Mammary epithelial cell (primary cell): Measurements from ENCODE around the gene MEIS3.
"Not testable (repeated sequence)": the region's sequence is repeated elsewhere in the genome, so short reads cannot be mapped to it uniquely, and the experiment has no call there.

Experiments used
- EZH2 ChIP-seq: IDR thresholded peaks from 2 replicates; pipeline ENCODE4 v1.6.1; 2012; ENCODE audit warnings: low read length, inconsistent platforms, borderline replicate concordance
- TF ChIP-seq, protein P1 (sequence below), 2 donors: IDR thresholded peaks in 1 of 2; conservative IDR thresholded peaks in 1 of 2; 2 replicates each; pipeline ENCODE4 v1.5.1; 2011 to 2012; ENCODE audit warnings: inconsistent platforms in 2 of 2, low read length in 2 of 2, mild to moderate bottlenecking in 2 of 2, control low read depth in 1 of 2, low read depth in 1 of 2; ENCODE audit not compliant: insufficient read depth in 1 of 2; ENCODE audit errors: extremely low read depth in 1 of 2

DNA sequence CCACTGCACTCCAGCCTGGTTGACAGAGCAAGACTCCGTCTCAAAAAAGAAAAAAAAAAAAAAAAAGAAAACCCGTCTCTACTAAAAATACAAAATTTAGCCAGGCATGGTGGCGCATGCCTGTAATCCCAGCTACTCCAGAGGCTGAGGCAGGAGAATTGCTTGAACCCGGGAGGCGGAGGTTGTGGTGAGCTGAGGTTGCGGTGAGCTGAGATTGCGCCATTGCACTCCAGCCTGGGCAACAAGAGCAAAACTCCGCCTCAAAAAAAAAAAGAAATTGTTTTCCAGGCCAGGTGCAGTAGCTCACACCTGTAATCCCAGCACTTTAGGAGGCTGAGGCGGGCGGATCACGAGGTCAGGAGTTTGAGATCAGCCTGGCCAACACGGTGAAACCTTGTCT, 32.7 kb downstream of the MEIS3 start:
- TF ChIP-seq, protein P1, sequence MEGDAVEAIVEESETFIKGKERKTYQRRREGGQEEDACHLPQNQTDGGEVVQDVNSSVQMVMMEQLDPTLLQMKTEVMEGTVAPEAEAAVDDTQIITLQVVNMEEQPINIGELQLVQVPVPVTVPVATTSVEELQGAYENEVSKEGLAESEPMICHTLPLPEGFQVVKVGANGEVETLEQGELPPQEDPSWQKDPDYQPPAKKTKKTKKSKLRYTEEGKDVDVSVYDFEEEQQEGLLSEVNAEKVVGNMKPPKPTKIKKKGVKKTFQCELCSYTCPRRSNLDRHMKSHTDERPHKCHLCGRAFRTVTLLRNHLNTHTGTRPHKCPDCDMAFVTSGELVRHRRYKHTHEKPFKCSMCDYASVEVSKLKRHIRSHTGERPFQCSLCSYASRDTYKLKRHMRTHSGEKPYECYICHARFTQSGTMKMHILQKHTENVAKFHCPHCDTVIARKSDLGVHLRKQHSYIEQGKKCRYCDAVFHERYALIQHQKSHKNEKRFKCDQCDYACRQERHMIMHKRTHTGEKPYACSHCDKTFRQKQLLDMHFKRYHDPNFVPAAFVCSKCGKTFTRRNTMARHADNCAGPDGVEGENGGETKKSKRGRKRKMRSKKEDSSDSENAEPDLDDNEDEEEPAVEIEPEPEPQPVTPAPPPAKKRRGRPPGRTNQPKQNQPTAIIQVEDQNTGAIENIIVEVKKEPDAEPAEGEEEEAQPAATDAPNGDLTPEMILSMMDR (conservative IDR thresholded peaks at IDR 0.05 in 1 of 2, IDR thresholded peaks at IDR 0.05 in 1 of 2; ENCODE audit: extremely low read depth in 1 of 2, insufficient read depth in 1 of 2, low read depth in 1 of 2, low read length in 2 of 2), result not testable (repeated sequence)
- not testable (repeated sequence) for TF ChIP-seq EZH2
